ENCODE data around the gene LGALS3BP.

LGALS3BP gene

DNA sequence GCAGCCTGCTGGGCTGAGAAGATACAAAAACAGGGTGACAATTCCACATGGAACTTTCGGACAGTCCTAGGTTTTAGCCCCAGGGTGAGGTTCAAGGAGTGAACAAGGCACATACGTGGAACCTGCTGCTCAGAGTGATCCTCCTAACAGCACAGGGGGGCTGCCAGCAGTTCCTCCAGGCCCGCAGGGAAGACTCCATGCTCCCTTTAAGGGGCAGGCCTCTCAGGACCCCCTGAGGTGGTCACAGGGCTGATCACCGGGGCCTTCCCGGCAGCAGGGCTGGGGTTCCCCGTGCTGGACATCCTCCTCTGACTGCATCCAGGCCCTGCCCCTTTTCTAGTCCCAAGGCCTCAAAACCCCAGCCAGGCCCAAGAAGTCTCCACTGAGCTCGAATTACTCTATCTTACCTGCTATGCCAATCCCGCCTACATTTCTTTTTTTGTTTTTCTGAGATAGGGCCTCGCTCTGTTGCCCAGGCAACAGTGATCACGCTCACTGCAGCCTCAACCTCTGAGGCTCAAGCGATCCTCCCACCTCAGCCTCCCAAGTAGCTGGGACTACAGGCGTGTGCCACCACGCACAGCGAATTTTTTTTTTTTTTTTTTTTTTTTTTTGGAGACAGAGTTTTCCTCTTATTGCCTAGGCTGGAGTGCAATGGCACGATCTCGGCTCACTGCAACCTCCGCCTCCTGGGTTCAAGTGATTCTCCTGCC is 19.5 kb upstream of the LGALS3BP start:
- peak; percentile 30 for DNase-seq

GRCh38 chr17:78998311-78999055 is 18.8 kb upstream of the LGALS3BP start:
- DNase-seq, result peak; percentile 43

DNA sequence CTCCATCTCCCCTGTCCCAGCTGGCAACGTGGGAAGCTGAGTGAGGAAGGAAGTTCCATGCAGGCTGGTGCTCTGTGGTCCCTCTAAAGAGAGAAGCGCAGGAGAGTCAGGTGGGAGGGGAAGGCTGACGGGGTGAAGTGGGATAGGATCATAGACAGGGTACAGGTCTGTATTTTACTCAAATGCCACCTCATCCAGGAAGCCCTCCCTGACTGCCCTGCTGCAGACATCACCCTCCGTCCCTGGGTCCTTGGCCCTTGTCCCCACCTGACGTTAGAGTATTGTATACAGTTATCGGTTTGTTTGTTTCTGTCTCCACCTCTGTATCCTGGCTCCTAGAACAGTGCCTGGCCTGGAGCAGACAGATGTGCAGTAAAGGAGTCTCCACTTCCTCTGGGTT is 18.2 kb upstream of the LGALS3BP start:
- peak; percentile 36 for DNase-seq

- peak; percentile 40 for DNase-seq
Measured at GRCh38 chr17:78997231-78997741, 17.6 kb upstream of the LGALS3BP start.

DNA sequence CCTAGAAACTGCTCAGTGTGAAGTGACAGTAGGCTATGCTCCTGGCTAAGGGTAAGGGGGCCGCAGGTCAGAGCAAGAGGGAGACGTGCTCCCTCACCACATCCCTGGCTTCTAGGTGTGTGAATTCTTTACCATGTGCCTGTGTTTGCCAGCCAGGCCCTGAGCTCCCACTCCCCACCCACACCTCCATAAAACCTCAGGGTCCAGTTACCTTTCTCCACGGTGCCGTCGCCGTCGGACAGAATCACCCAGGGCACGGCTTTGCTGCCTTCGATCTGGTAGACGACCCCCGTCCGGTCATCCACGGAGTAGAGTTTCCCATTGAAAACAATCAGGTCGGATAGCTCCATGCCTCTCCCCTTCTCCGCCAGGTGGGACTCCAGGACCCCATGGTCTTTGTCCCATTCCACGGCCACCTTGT is 17.1 kb upstream of the LGALS3BP start:
- peak; percentile 42 for DNase-seq

DNA sequence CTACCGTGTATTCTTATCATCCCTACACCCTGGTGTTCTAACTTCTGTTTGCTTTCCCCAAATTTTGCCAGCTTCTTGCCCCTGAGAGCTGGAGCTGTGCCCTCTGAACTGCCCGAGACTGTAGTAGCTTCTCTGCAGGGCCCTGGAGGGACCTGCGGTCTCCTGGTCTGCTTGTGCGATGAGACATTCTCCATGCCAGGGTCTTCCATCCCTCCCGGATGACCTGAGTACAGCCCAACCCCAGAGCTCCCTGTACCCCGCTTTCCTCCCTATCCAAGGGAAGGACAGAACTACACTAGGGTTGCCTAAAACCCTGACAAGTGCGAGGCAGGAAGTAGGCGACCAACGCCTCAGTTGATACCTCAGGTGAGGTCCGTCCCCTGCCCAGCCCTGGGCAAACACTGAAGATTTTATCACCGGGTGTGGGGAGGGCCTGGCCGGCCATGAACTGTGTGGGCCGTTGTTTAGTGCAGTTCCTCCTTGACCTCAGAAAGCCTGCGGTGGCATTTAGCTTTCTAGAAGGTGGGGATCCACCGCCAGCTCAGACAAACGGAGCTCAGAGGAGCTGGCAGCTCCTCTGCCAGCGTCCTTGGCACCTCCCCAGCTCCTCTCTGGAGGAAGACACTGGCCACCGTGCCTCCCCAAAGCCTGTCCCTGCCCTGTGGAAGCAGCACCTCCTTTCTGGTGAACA is 16.2 kb upstream of the LGALS3BP start:
- DNase-seq, result peak; percentile 49

DNA sequence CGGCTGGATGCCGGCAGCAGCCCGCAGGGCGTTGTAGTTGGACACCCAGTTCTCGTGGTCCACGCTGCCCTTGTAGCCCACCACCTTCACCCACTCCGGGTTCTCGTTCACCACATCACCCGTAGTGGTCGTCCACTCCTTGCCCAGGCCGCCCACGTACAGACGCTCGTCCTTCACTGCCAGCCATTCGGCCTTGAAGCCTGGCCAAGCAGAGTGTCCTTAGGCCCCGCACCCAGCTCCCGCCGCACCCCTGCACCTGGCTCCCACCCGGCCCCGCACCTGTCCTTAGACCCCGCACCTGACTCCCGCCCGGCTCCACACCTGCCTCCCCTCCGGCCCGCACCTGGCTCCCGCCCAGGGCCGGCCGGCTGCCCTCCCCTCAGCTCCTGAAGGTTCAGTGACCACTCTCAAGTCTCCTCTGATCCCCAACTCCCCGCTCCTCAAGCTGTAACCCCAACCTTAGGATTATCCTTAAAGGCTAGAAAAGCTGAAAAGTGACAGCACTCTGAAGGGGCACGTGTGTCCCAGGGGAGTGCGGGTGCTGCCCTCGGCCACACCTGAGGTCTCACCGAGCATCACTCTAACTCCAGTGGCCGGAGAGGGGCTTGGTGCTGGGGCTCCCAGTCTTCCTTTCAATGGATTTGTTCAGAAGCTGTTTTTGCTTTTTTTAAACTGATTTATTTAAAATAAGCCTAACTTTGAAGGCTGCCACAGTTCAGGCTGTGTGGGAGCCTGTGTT is 15.5 kb upstream of the LGALS3BP start:
- peak; percentile 39 for DNase-seq

- DNase-seq, result peak; percentile 36
Measured at GRCh38 chr17:78993981-78994671, 14.4 kb upstream of the LGALS3BP start.

GRCh38 chr17:78993241-78993956 is 13.7 kb upstream of the LGALS3BP start:
- DNase-seq, result peak; percentile 82

DNA sequence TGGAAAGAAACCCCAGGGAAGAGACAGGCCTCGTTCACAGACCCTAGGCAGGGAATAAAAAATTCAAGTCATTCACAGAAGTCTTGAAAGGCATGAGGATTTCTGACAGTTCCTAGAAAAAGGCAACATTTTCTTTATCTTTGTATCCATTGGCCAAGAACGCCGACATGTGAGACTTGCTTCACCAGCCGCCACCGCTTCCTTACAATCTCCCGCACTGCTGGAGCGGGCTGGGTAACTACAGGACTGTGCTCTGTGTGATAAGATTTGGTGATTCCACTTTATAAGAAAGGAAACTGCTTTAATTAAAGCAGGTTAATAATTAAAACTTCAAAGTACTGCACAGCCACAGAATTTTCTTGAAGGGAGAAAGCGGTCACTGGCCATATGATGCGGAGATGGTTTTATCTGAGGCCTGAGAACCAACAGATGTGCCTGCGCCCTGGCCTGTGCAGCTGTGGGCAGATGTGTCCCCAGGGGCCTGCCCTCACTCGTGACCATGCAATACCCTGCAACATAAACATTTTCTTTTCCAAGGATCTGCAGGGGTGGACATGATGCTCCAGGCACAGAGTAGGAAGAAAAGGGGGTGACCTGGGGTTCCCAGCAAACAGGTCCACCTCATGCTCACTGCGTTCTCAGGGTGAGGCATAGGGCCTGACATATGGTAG is 13.0 kb upstream of the LGALS3BP start:
- no peak for DNase-seq

DNA sequence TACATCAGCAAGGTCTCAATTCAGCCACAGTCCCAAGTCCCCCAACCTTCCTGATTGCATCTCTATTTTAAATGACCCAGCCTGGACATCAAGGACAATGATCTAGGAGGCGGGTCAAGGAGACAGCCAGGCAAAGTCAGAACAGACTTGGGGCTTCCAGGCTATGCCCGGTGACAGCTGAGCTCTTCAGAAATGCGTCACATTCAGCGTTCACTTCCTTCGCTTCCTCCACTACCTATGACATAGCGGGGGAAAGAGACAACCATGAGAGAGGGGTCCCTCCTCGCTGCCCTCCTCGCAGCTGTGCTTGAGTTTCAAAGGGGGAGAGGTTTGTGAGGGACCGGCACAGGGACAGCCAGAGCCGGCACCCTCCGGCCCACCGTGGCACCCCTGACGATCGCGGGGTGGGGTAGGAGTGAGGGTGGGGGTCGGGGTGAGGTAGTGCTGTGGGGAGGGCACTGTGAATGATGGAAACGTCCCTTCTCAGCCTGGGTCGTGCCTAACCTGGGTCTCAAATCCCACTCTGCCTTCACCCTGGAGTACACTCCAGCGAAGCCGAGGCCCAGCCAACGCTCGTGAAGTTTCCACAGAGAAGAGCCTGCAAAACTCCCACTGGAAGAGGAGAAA is 12.3 kb upstream of the LGALS3BP start:
- no peak for DNase-seq

GRCh38 chr17:78991017-78991738 is 11.5 kb upstream of the LGALS3BP start:
- no peak for DNase-seq

GRCh38 chr17:78990349-78991016 is 10.8 kb upstream of the LGALS3BP start:
- no peak for DNase-seq

DNA sequence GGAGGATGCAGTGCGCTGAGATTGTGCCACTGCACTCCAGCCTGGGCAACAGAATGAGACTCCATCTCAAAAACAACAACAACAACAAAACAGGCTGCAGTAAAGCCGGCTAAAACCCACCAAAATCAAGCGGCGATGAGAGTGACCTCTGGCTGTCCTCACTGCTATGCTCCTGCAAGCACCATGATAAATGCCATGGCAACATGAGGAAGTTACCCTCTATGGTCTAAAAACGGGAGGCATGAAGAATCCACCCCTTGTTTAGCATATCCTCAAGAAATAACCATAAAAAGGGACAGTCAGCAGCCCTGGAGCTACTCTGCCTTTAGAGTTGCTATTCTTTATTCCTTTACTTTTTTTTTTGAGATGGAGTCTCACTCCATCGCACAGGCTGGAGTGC is 8.4 kb upstream of the LGALS3BP start:
- no peak for DNase-seq

DNA sequence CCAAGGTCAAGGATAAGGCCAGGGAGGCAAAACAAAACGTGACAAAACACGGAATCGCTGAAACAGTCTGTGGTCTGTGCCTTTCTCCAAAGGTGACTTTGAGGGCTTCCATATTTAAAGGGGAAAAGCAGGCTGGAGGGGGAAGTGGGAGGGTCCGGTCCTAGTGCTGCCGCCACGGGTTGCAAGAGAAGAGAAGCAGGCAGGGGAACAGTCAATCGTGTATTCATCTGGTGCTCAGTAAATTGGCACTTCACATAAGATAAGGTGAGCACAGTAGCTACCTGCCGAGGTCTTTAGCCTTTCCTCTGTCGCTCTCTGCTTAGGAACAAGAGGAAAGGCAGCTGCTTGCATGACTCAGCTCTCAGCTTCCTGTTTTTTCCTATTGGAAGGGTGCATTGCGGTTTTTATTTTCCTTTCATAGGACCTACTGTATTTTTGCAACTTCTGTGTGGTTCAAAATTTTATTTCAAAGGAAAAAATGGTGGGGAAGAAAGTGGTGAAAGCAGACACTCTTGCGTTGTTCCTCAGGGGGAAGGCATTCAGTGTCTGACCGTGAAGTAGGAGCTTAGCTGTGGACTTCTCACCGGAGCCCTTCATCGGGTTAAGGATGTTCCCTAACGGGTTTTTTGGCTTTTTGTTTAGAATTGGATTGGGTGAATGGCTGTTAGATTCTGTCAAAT is 7.1 kb upstream of the LGALS3BP start:
- DNase-seq, result no peak

DNA sequence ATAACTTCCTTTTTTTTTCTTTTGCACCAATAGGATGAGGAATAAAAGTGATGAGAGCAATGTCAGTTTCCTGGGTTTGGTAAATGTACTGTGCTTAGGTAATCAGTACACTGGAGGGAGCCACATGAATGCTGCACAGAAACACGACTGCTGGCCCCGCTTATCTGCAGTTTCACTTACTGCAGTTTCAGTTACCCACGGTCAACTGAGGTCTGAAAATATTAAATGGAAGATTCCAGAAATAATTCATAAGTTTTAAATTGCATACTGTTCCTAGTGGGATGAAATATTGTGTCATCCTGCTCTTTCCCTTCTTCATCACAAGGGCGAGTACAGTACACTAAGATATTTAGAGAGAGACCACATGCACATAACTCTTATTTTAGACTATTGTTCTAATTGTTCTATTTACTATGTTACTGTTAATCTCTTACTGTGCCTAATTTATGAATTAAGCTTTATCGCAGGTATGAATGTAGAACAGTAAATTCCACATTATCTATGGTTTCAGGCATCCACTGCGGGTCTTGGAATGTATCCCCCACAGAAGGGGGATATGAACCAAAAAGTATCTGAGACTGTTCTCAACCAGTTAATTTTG is 6.4 kb upstream of the LGALS3BP start:
- no peak for DNase-seq

DNA sequence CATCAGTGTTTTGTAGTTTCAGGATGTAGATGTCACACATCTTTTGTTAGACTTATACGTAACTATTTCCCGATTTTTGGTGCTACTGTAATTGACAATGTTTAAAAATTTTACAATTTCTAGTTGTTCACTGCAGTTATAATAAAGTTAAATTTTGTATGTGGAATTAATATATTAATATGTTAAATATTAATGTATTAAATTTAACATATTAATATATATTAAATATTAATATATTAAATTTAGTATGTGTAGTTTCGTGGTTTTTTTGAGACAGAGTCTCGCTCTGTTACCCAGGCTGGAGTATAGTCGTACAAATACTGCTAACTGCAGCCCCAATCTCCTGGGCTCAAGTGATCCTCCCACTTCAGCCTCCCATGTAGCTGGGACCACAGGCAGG is 5.7 kb upstream of the LGALS3BP start:
- no peak for DNase-seq

All from activated CD8-positive, alpha-beta memory T cell treated with anti-CD3 and anti-CD28 coated beads, Interleukin-2, amount 50 U/mL, for 48 hours (primary cell).